Stimulated activated naive CD4-positive, alpha-beta T cell treated with Interleukin-2 at 50 U/mL for 16 hours (primary cell): Measurements from ENCODE around the gene TMEM50B.
"Not testable (repeated sequence)": the region's sequence is repeated elsewhere in the genome, so short reads cannot be mapped to it uniquely, and the experiment has no call there.

Experiments used
- DNase-seq: peaks from one replicate; lab custom pipeline; 2025; lab: John Stamatoyannopoulos, UW

Gene TMEM50B

DNA sequence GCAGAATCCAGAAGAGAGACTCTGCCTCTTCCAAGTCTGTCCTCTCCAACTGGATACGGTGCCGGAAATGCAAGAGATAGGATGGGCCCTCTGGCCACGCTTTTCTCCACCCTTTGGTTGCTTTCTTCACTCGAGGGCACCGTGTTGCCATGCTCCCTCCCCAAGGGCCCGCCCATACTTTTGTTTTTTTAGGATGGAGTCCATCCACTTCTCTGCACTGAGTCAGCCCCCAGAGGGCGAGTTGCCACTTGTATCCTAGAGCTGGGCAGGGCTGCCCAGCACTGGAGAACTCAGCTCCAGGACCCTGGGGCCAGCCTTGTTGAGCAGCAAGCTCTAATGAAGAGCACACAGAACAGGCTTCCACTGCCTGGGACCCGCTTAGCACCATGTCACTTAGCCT lies 51.1 kb downstream of the TMEM50B start:
- no peak for DNase-seq

DNA sequence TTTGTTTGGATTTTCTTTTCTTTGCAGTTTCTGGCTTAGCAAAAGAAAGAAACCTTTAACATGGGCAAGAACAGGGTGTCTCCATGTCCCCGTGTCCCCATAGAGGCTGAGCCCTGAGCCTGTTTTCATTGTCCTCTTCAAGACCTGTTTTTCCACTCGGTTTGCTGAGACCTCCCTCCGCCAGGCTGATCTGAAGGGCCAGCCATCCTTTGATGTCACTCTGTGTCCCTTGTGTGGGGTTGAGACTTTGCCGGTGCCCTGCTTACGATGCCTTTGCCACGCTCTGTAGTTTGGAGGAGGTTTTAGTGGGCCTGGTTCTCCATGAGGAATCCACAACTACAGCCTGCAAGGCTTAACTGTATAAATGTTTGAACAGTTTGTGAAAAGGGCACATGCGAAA lies 52.7 kb downstream of the TMEM50B start:
- DNase-seq, result no peak

DNA sequence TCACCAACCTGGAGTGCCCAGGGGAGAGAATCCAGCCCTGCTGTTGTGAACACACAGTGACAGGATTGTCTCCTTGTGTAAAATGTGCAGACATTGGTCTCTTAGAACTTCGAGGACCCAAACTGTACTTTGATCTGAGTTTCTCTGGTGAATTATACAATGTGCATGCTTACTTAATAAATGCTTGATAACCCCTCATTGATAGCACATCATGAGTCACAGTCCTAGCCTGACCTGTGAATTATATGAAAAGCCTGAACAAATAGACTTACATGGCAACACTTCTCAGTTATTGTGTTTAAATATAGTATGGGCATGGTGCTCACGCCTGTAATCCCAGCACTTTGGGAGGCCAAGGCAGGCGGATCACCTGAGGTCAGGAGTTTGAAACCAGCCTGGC lies 53.9 kb downstream of the TMEM50B start:
- DNase-seq, result no peak

DNA sequence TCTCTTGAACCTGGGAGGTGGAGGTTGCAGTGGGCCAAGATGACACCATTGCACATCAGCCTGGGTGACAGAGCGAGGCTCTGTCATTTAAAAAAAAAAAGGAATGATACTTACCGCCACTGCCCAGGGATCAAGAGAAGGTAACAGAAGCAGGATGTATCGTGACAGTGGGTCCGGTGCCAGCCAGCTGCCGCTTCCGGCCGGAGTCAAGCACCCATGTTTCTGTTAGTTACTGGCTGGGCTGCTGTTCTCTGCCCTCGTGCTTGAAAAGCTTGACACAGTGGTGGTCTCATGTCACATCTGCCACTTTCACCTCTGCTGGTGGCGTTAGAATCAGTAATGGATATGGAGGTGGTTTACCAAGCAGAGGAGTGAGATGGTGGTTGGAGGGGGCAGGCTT lies 55.6 kb downstream of the TMEM50B start:
- no peak for DNase-seq

DNA sequence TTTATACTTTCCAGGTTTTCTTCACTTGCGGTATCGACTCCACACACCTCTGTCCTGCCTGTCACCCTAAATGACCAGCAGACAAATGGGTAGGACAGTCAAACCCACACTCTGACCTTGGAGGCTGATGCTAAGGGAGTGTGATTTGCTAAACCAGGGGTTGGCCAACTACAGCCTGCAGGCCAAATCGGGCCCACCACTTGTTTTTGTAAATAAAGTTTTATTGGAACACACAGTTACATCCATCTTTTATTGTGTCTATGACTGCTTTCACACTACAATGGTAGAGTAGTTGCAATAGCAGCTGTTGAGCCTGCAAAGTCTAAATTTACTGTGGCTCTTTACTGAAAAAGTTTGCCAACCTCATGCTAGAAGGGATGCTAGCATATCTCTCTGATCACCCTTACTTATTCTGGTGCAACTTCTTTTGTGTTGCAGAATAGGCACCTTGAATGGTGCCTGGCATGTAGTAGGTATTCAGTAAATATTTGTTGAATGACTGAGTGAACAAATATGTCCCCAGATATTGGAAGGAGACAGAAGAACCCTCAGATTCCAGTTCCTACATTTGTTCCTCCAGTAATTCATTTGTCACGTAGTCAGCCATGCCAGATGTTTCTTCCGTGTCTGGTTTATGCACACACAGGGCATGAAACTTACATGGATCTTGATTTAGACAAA lies 57.9 kb downstream of the TMEM50B start:
- DNase-seq, result no peak

DNA sequence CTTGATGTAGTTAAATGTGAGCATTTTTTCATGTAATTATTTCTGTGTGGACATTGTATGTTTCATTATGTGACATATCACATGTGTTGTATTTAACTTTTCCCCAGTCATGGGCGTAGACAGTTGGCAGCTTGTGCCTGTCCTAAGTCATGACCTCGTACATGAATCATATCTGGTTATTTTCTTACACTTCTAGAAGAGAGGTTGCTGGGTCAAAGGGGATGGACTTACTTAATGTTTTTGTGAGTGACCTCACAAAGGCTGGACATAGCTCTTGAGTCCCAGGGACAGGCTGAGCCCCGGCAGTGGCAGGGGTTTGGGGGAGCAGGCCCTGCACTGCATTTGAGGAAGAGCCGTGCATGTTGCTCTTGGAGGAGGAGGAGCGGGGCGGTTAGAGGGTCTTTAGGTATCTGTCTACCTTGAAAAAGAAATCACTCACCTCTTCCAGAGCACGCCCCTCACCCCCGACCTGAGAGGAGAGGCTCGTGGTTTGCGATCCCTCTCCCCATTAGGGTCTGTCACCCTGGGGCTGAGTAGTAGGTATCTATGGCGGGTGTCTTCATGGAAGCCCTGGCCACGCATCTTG lies 60.1 kb downstream of the TMEM50B start:
- no peak for DNase-seq

DNA sequence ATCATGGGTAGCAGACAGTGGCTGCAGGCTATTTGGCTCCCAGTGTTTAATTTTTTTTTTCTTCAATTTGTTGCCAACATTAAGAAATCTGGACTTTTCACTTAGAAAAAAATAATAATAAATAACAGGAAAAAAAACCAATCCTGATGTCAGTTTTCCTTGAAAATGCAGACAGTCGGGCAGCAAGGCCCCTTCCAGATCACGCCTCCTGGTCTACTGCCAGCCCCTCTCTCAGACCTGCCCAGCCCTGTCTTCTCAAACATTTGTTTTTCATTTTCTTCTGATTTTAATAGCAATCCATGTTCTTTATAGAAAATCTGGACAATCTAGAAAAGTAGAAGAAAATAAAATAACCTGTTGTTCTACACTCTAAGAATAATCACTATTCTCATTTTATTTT lies 61.1 kb downstream of the TMEM50B start:
- DNase-seq, result no peak

DNA sequence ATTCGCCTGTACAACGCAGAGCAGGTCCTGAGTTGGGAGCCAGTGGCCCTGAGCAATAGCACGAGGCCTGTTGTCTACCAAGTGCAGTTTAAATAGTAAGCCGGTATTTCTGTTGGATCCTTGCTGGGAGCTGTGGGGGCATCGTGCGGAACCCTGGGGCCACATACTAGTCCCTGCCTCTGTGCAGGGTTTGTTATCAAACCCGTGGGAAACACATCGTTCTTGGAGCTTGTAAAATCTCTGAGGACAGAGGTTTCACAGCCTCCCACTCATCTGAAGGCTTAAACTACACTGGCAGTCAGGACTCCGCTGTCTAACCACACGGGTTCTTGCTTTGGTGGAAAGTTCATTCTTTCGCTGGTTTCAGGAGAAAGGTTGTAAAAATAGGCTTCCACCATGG lies 64.8 kb downstream of the TMEM50B start:
- no peak for DNase-seq

DNA sequence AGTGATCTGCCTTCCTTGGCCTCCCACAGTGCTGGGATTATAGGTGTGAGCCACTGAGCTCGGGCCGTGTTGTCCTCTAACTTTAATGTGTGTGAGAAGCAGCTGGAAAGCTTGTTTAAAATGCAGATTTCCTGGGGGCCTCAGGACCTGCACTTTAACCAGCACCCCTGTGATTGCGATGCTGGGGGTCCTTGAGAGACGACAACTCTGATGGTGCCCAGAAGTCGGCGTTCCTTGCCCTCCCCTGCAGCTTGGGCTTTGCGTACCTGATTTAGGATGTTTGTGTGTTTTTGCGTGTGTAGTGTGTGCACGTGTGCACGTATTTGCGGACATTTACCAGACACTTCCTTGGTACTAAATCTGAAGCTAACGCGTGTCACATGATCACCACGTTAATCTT lies 65.7 kb downstream of the TMEM50B start:
- no peak for DNase-seq

DNA sequence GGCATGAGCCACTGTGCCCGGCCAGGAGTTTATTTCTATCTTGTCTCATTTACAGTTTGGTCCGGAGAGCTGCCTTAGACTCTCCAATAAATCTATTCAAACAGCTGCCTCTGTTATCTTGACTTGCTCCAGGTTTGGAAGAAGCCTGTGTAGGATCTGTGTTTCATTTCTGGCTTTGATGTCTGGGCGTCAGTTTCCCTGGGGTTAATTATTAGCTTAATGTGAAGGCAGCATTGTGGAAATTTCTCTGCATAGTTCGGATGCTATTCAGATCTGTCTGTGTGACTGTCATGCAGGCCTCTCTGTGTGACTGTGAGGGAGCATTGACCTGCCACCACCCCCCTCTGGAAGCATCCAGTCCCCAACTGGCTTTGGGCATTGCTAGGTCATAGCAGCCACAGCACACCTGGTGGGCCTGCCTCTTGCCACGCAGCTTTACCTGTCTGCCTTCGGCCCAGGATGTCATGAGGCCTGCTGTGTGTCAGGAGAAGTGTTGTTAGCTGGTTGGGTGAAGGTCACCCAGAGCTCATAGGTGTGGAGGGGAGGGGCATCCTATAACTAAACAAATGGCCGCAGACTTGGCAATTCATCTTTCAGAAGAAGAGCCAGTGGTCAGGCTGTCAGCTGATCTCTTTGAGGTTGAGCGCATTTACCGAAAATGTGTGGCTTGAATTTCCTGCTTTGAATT lies 66.8 kb downstream of the TMEM50B start:
- no peak for DNase-seq

DNA sequence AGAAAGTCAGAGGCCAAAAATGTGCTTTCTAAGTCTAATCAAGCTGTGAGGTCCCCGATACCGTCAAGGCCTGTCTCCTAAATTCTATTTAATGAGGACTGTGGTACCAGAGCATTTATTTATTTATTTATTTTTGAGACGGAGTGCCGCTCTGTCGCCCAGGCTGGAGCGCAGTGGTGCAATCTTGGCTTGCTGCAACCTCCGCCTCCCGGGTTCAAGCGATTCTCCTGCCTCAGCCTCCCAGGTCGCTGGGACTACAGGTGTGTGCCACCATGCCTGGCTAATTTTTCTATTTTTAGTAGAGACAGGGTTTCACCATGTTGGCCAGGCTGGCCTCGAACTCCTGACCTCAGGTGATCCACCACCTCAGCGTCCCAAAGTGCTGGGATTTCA lies 67.3 kb downstream of the TMEM50B start:
- DNase-seq, result not testable (repeated sequence)

DNA sequence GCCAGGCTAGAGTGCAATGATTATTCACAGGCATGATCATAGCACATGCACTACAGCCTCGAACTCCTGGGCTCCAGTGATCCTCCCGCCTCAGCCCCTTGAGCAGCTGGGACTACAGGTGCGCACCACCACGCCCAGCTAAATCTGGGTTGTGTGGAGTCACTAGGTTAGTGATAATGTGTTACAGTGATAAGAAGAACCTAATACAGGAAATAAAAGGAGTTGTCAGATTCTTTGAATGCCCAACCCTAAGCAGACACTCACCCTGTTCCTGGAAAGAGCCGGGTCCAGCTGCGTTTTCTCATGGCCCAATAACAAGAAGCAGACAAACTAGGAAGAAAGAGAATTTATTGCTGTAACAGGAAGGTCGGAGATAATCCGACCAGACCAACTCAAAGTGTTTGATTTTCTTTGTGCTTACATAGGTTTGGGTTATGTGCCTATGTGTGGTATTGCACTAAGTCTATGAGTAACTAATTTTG lies 67.8 kb downstream of the TMEM50B start:
- no peak for DNase-seq

DNA sequence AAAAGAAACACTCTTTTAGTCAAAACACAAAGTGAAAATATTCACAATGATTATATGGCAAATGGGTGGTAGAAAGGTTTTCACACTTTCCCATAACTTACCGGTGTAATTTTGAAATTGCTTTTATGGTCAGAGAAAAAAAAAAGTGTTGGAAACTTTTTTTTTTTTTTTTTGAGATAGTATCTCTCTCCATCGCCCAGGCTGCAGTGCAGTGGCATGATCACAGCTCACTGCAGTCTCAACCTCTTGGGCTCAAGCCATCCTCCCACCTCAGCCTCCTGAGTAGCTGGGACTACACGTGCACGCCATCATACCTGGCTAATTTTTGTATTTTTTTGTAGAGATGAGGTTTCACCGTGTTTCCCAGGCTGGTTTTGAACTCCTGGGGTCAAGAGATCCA lies 73.3 kb downstream of the TMEM50B start:
- no peak for DNase-seq

DNA sequence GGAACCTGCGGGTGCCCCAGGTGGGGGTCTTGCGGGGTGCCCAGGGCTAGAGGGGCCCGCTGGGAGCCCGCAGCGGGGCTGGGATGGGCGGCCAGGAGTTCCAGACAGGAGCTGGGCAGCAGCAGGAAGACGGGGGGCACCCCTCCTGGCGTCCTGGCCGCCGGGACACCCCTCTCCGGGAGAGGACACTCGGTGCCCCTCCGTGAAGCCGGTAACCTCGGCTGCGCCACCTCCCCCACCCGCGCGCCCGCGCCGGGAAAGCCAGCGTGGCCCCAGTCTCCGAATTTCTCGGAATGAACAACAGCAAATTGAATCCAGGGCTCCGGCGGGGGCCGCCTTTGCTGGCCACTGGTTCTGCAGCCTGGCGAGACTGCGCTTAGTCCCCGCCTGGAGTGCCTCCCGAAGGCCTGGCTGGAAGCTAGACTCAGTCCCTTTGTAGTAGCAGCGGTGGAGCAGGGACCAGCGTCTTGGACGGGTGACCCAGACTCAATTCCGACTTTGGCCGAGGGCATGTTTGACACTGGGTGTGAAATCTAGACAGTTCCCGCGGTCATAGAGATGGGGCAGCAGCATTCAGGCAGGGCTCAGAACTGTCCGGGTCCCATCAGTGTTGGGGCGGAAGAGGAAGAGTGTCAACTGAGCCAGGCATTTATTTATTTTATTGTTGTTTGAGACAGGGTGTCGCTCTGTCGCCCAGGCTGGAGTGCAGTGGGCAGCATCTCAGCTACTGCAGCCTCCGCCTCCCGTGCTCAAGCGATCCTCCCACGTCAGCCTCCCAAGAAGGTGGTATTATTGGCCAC lies 75.8 kb downstream of the TMEM50B start:
- DNase-seq, result no peak

DNA sequence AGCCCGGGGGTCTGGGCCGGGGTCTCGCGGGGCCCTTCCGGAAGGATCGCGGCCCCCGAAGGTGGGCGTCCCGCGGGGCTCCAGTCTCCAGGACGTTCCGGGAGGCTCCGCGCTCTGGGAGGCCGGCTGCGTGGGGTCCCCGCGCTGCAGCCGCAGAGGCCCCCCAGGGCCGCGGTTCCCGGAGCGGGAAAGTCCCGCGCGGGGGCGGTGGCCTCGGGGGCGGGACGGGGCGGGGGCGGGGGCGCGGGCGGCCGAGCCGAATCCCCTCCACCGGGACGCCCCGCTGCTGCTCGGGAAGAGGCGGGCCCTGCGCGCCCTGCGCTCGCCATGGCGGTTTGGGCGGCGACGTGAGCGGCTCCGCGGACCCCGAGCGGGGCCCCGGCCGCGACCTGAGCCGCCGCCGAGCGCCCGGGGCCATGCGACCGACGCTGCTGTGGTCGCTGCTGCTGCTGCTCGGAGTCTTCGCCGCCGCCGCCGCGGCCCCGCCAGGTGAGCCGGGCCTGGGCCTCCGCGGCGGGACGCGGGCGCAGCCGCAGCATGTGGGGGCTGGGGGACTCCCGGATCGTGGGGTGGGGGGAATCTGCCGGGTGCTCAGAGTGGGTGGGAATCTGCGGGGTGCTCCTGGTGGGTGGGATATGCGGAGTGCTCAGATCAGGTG lies 76.5 kb downstream of the TMEM50B start, which contains the start of gene IFNGR2:
Gene IFNGR2 (plus strand): TSS at position 286 of the 658 bp plus-strand sequence. CDS start 131 bp downstream, at position 417.
- DNase-seq, result peak; percentile 32

DNA sequence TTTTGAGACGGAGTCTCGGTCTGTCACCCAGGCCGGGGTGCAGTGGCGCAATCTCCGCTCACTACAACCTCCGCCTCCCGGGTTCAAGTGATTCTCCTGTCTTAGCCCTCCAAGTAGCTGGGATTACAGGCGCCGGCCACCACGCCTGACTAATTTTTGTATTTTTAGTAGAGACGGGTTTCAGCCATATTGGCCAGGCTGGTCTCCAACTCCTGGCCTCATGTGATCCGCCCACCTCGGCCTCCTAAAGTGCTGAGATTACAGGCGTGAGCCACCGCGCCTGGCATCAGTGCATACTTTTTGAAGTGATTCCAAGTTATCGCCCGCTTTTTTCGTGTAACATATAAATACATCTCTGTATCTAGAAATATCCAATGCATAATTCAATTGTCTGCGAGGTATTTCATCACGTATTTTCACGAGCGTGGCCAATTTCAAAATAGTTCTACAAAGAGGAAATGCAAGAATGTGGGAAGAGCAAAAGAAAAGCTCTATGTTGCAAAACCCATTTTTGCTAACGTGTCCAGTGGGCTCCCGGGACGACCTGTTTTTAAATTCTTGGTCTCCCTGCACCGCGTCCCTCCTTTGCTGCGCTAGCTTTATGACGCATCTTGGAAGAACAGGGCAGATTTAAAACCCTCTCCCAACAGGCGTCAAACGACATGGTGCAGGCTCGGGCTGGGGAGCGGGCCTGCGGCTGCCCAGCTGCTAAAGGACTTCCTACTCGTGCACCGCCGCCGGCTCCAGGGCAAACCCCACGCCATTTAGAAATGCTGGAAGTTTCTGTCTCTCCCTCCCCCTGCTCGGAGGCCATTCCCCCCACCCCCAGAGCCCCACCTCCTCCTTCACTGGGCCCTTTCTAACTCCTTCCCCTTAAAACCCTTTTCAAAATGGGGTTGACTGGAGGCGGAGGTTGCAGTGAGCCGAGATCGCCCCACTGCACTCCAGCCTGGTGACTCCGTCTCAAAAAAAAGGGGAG lies 77.5 kb downstream of the TMEM50B start:
- peak; percentile 9 for DNase-seq

DNA sequence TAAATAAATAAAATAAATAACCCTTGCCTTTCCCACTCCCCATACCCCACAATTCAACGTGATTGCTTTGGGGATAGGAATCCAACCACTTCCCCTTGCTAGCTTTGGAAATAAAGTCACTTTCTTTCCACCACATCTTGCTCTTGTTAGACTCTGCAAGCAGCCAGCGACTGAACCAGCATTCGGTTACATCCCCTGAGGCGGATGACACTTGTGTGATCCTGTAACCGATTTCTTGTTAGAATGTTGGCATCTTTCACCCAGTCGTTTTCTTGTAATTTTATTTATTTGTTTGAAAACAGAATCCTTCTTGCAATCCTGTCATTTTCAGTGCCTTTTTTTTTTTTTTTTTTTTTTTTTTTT lies 78.2 kb downstream of the TMEM50B start:
- DNase-seq, result no peak
